Mesendoderm (in vitro differentiated cells): ENCODE results near the gene TGM5. TPM values are rescaled to one million over a fixed set of nuclear protein-coding genes. Genes with fewer than 3 reads are reported as not detected.

Source experiments
- small RNA-seq: library from polyadenylated mRNA; stranded (forward); fragments of <200 nt; extraction: miRNeasy Mini kit (QIAGEN cat#:217004); gene quantifications from one replicate; pipeline ENCODE3, GENCODE V24; 2013; ENCODE audit not compliant: insufficient read depth

TGM5 gene

Small RNAs within 50 kb of the gene (small RNA-seq; reads per million reads assigned to genes)
- gene RF00019, result not detected
